Psoas muscle (tissue), 8 donors: Measurements from ENCODE around the gene ZNF664. TPM values are rescaled to one million over a fixed set of nuclear protein-coding genes. Genes with fewer than 3 reads are reported as not detected.
A peak's percentile ranks its signal among the peaks of the same experiment; 100 is the strongest.

Experiments
- ATAC-seq, 4 donors: fragments of 200-7000 bp; cut with Tn5 transposase; one replicate each; pipeline ENCODE4 v1.9.1; 2020; ENCODE audit warnings: moderate library complexity in 3 of 4, mild to moderate bottlenecking in 2 of 4
- DNase-seq, 2 donors: peaks; one replicate each; pipeline ENCODE4 v3.0.0-alpha.2; 2020
- H3K27ac ChIP-seq: fragments of 200-600 bp; one replicate; pipeline ENCODE4 v1.8.0; 2022
- H3K27me3 ChIP-seq, 3 donors: fragments of 200-600 bp in 1 of 3; one replicate each; pipeline versions ENCODE4 v1.6.1 to v1.8.0; 2013 to 2022; ENCODE audit warnings: low read length in 2 of 3, mild to moderate bottlenecking in 2 of 3, moderate library complexity in 1 of 3; ENCODE audit not compliant: insufficient read depth in 3 of 3
- H3K36me3 ChIP-seq, 2 donors: fragments of 200-600 bp in 1 of 2; one replicate each; pipeline versions ENCODE4 v1.6.1 to v1.8.0; 2013 to 2022; ENCODE audit warnings: low read depth in 1 of 2, mild to moderate bottlenecking in 1 of 2, moderate library complexity in 1 of 2; ENCODE audit not compliant: insufficient read depth in 1 of 2
- H3K4me1 ChIP-seq: fragments of 200-600 bp; one replicate; pipeline ENCODE4 v1.8.0; 2022
- H3K4me3 ChIP-seq: fragments of 200-600 bp; one replicate; pipeline ENCODE4 v1.8.0; 2022; ENCODE audit warnings: mild to moderate bottlenecking
- H3K9me3 ChIP-seq: fragments of 200-600 bp; one replicate; pipeline ENCODE4 v1.8.0; 2022
- CTCF ChIP-seq: fragments of 200-600 bp; IDR thresholded peaks from one replicate; pipeline ENCODE4 v1.8.0; 2022; ENCODE audit warnings: antibody characterized with exemption
- WGBS, 3 donors: extraction: QIAGEN DNeasy Blood & Tissue Kit; methylation state at CpG; one replicate each; pipeline versions ENCODE4 v1.1.6 to v1.1.7; 2013; 5-methylcytosine and 5-hydroxymethylcytosine counted together
- intact Hi-C, 2 donors: fragments of 100-400 bp; cut with DNase I; formaldehyde crosslinking; loops; one replicate each; pipeline versions ENCODE4 v1.11.0 to v1.14.2; 2022
- polyA plus RNA-seq, 3 donors: library from polyadenylated mRNA; stranded (reverse); fragments of 200-250 nt; gene quantifications; one replicate each; pipeline ENCODE4 v1.2.3, GENCODE V29; 2013
- total RNA-seq, 4 donors: library from RNA; stranded (reverse); fragmentation: NEBNext Ultra II Directional in 2 of 4; extraction: Animal tissue kit (Norgen Biotek cat#: 25700) in 2 of 4; gene quantifications; one replicate each; pipeline versions ENCODE4 v1.2.1 to v1.2.4, GENCODE V29; 2021 to 2023
- donor health status: healthy with polysubstance abuse.
- donor health status: DM: no; HTN: no; CAD: no; lungs with moderate emphysema.
- donor health status: Bipolar disorder and iron deficiency.
- donor health status: healthy.
- donor health status: DM: yes; HTN: yes; CAD: no.
- donor health status: DM: no; HTN: no; CAD: no.
- donor health status: DM: no; HTN: no; CAD: no.
- donor health status: DM: yes; HTN: yes; CAD: no.

ZNF664 gene
- total and polyA plus RNA-seq, 7 donors, result 25.1 to 69.3 (median 39.1) TPM

- H3K27me3 ChIP-seq, result no peaks in the 10 kb centered on the region
- H3K4me1 ChIP-seq, result peaks cover 17% of the 10 kb centered on the region
- H3K36me3 ChIP-seq, result peaks cover 2 to 7% of the 10 kb centered on the region in 2 donors
- no peak for TF ChIP-seq CTCF
- H3K9me3 ChIP-seq, result no peaks in the 10 kb centered on the region
- 80 to 91% (median 83%) methylated on average over 7 of the region's 7 CpGs for WGBS, 3 donors
- no peak for ATAC-seq
- H3K4me3 ChIP-seq, result no peak overlapping the region
- no peak for DNase-seq
- intact Hi-C loops, result loop anchor here (5.0 to 10.0 kb wide), 2 partner anchors 270 to 347 kb away; partner anchors contain the start of genes ATP6V0A2 (in 1 of the 2), EIF2B1 (in 1 of the 2) and GTF2H3 (in 1 of the 2)
- no peak overlapping the region for H3K27ac ChIP-seq
These were observed 9.3 kb downstream of the ZNF664 start for GRCh38 chr12:123982269-123982668.

GRCh38 chr12:123983822-123984485, 10.9 kb downstream of the ZNF664 start:
- ATAC-seq (peak; percentile 58 to 91 (median 84)), DNase-seq (no peak)
- no peaks in the 10 kb centered on the region for H3K9me3 ChIP-seq
- peaks cover 0 to 11% of the 10 kb centered on the region in 2 donors for H3K36me3 ChIP-seq
- 49 to 65% (median 60%) methylated on average over 7 of the region's 7 CpGs for WGBS, 3 donors
- H3K27me3 ChIP-seq, result no peaks in the 10 kb centered on the region
- peak; percentile 56 for TF ChIP-seq CTCF
- no peak overlapping the region for H3K27ac ChIP-seq
- intact Hi-C loops, result loop anchor here (2.0 to 10.0 kb wide), 3 partner anchors 79 to 349 kb away; partner anchors contain the start of genes ATP6V0A2 (in 1 of the 2), EIF2B1 (in 1 of the 2) and GTF2H3 (in 1 of the 2)
- H3K4me3 ChIP-seq, result no peak overlapping the region
- H3K4me1 ChIP-seq, result peaks cover 17% of the 10 kb centered on the region

- H3K9me3 ChIP-seq, result no peaks in the 10 kb centered on the region
- DNase-seq (no peak), ATAC-seq (no peak)
- H3K36me3 ChIP-seq, result peaks cover 0 to 18% of the 10 kb centered on the region in 2 donors
- intact Hi-C loops, result loop anchor here (2.0 to 10.0 kb wide), 3 partner anchors 80 to 350 kb away; partner anchors contain the start of genes ATP6V0A2 (in 1 of the 2), EIF2B1 (in 1 of the 2) and GTF2H3 (in 1 of the 2)
- no peaks in the 10 kb centered on the region for H3K27me3 ChIP-seq
- peaks cover 24% of the 10 kb centered on the region for H3K4me1 ChIP-seq
- WGBS, 3 donors, result 60 to 87% (median 78%) methylated on average over 4 of the region's 4 CpGs
- H3K4me3 ChIP-seq, result no peak overlapping the region
- TF ChIP-seq CTCF, result no peak
- H3K27ac ChIP-seq, result no peak overlapping the region
These were observed 11.9 kb downstream of the ZNF664 start for GRCh38 chr12:123984903-123985302.

- Histone ChIP-seq H3K4me1 (peaks cover 30% of the 10 kb centered on the region), H3K27ac (peak overlapping the region; percentile 31), H3K4me3 (no peak overlapping the region), H3K27me3 (no peaks in the 10 kb centered on the region), H3K9me3 (no peaks in the 10 kb centered on the region), H3K36me3 (peaks cover 0 to 28% of the 10 kb centered on the region in 2 donors)
- intact Hi-C loops, result loop anchor here in 1 of 2 donors (10.0 kb wide), 1 partner anchor 352 kb away; the partner anchor contains the start of genes EIF2B1 and GTF2H3
- no peak for DNase-seq
- WGBS, 3 donors, result 64 to 68% (median 65%) methylated on average over 3 of the region's 3 CpGs
- peak in 3 of 4 donors; percentile 51 to 70 (median 56) for ATAC-seq
- TF ChIP-seq CTCF, result no peak
These were observed 13.5 kb downstream of the ZNF664 start for GRCh38 chr12:123986374-123986965.
